Measurements from ENCODE around the gene PIAS1.

Gene PIAS1

GRCh38 chr15:68073576-68074288, 19.6 kb downstream of the PIAS1 start:
- DNase-seq: no peak

- no peak for DNase-seq
These were observed 21.8 kb downstream of the PIAS1 start for GRCh38 chr15:68075764-68076385.

GRCh38 chr15:68078365-68078764, 24.2 kb downstream of the PIAS1 start:
- no peak for DNase-seq

- no peak for DNase-seq
These were observed 26.2 kb downstream of the PIAS1 start for GRCh38 chr15:68080334-68080733.

- DNase-seq: no peak
These were observed 26.7 kb downstream of the PIAS1 start for GRCh38 chr15:68080783-68081182.

- no peak for DNase-seq
These were observed 27.9 kb downstream of the PIAS1 start for GRCh38 chr15:68081869-68082505.

GRCh38 chr15:68082735-68083134, 28.6 kb downstream of the PIAS1 start:
- DNase-seq: no peak

GRCh38 chr15:68083463-68083862, 29.3 kb downstream of the PIAS1 start:
- DNase-seq: no peak

- DNase-seq: no peak
These were observed 30.9 kb downstream of the PIAS1 start for GRCh38 chr15:68085052-68085451.

- no peak for DNase-seq
These were observed 37.6 kb downstream of the PIAS1 start for GRCh38 chr15:68091743-68092142.

- no peak for DNase-seq
These were observed 42.0 kb downstream of the PIAS1 start for GRCh38 chr15:68096099-68096498.

- DNase-seq: no peak
These were observed 42.9 kb downstream of the PIAS1 start for GRCh38 chr15:68097029-68097428.

GRCh38 chr15:68098465-68098864, 44.4 kb downstream of the PIAS1 start:
- DNase-seq: no peak

- DNase-seq: no peak
These were observed 46.1 kb downstream of the PIAS1 start for GRCh38 chr15:68100194-68100593.

GRCh38 chr15:68103603-68104002, 49.5 kb downstream of the PIAS1 start:
- no peak for DNase-seq

GRCh38 chr15:68106656-68107055, 52.5 kb downstream of the PIAS1 start:
- DNase-seq: no peak

GRCh38 chr15:68107142-68107541, 53.0 kb downstream of the PIAS1 start:
- DNase-seq: no peak

GRCh38 chr15:68112706-68113105, 58.6 kb downstream of the PIAS1 start:
- no peak for DNase-seq

- DNase-seq: no peak
These were observed 59.2 kb downstream of the PIAS1 start for GRCh38 chr15:68113273-68113672.

- no peak for DNase-seq
These were observed 59.6 kb downstream of the PIAS1 start for GRCh38 chr15:68113751-68114150.

- DNase-seq: peak; percentile 43
These were observed 60.2 kb downstream of the PIAS1 start for GRCh38 chr15:68114356-68114755.

GRCh38 chr15:68114840-68115239, 60.7 kb downstream of the PIAS1 start:
- DNase-seq: peak; percentile 18

- no peak for DNase-seq
These were observed 70.6 kb downstream of the PIAS1 start for GRCh38 chr15:68124700-68125099.

- DNase-seq: no peak
These were observed 72.3 kb downstream of the PIAS1 start for GRCh38 chr15:68126396-68126795.
